Measurements from ENCODE around the gene RNFT1.
A peak's percentile ranks its signal among the peaks of the same experiment; 100 is the strongest.
"Not testable (repeated sequence)": the region's sequence is repeated elsewhere in the genome, so short reads cannot be mapped to it uniquely, and the experiment has no call there.

The RNFT1 gene

DNA sequence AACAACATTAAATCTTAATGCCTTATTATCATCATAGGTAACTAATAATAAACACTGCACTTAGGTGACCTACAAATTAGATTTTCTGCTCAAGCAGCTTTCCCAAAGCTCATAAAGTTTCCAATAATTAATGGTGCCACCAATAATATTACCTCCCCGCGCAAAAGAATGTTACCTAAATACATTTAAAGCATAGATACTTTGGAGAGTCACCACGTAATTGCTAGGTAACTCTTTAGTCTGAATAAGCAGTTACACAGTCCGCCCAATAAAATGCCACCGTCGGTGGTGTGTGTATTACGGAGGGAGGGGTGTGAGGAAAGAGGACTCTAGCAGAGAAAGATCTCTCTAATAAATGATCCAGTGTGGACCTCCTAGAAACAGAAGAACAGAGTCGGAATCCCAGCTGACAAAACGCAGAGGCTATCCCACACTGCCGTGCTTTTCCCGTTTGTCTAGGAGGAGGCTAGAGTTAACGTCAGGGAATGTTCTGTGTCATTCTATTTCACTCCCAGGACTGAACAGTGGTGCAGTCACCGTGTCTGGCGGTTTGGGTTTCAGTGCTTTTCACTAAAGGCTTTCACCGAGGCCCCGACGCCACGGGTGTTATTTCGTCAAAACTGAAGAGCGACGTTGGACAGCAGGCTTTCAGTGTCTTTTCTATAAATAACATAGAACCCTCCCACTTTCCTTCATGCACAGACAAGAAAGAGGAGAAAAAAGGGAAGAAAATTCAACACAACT lies 630 bp downstream of the RNFT1 start:
- no peak overlapping the region for H3K27ac ChIP-seq (ENCODE audit: low read depth, low read length)

DNA sequence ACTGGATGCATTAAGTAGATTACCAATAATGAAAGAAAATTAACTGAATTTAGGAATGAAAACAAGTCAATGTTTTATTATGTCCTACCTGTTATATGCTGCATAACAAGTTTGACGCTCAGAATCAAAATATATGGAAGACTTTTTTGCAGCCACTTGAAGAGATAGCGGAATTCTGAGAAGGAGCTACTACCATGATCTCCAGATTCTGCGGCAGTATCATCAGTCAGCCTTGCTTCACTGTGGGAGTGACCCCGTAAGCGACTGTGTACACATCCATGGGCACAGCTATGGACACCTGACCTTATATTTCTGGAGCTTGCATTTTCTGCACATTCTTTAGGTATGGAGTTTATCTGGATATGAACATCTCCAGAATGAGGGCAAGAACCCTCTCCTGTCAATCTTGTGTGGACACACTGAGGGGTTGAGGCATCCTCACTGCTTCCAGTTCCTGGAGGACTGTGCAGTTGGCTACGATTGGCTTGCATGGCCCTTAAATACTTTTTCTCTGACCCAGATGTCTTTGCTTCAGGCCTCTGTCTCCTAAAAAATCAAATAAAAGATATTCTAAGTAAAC lies 1.7 kb downstream of the RNFT1 start:
- Histone ChIP-seq H3K36me3 (ENCODE audit: control insufficient read depth, insufficient read depth, low read length) (no peaks in the 10 kb centered on the region), H3K4me3 (ENCODE audit: low read depth, low read length) (no peak overlapping the region), H3K9ac (ENCODE audit: low read length) (no peak overlapping the region), H3K27me3 (ENCODE audit: control insufficient read depth, insufficient read depth, low read length) (peaks cover 11% of the 10 kb centered on the region), H3K9me3 (ENCODE audit: control insufficient read depth, insufficient read depth, low read depth, low read length) (no peaks in the 10 kb centered on the region), H3K27ac (ENCODE audit: low read depth, low read length) (no peak overlapping the region), H3K4me1 (ENCODE audit: control insufficient read depth, insufficient read depth, low read length) (0 out of 2 replicates have a peak, but pooled peaks cover 3% of the 10 kb centered on the region)

More for the DNA sequence above, 630 bp downstream of the RNFT1 start:
- H3K4me3 ChIP-seq (ENCODE audit: low read depth, low read length): peak overlapping the region; percentile 69
- H3K9ac ChIP-seq (ENCODE audit: low read length): peak overlapping the region; percentile 71
- no peaks in the 10 kb centered on the region for H3K9me3 ChIP-seq (ENCODE audit: control insufficient read depth, insufficient read depth, low read depth, low read length)
- peaks cover 8% of the 10 kb centered on the region; the same call in 1 of the 2 replicates for H3K4me1 ChIP-seq (ENCODE audit: control insufficient read depth, insufficient read depth, low read length)
- H3K27me3 ChIP-seq (ENCODE audit: control insufficient read depth, insufficient read depth, low read length): peaks cover 11% of the 10 kb centered on the region
- no peaks in the 10 kb centered on the region for H3K36me3 ChIP-seq (ENCODE audit: control insufficient read depth, insufficient read depth, low read length)

DNA sequence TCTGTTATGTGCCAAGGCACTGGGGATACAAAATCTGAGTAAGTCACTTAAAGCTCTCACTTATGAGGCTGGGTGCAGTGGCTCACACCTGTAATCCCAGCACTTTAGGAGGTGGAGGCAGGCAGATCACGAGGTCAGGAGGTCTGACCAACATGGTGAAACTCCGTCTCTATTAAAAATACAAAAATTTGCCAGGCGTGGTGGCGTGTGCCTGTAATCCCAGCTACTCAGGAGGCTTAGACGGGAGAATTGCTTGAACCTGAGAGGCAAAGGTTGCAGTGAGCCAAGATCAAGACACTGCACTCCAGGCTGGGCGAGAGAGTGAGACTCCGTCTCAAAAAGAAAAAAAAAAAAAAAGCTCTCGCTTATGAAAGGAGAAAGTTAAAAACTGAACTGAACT lies 5.0 kb downstream of the RNFT1 start:
- H3K9me3 ChIP-seq (ENCODE audit: control insufficient read depth, insufficient read depth, low read depth, low read length); H3K4me1 ChIP-seq (ENCODE audit: control insufficient read depth, insufficient read depth, low read length); H3K27ac ChIP-seq (ENCODE audit: low read depth, low read length); H3K4me3 ChIP-seq (ENCODE audit: low read depth, low read length); H3K36me3 ChIP-seq (ENCODE audit: control insufficient read depth, insufficient read depth, low read length); H3K9ac ChIP-seq (ENCODE audit: low read length): not testable (repeated sequence)
- H3K27me3 ChIP-seq (ENCODE audit: control insufficient read depth, insufficient read depth, low read length): peaks cover 11% of the 10 kb centered on the region

DNA sequence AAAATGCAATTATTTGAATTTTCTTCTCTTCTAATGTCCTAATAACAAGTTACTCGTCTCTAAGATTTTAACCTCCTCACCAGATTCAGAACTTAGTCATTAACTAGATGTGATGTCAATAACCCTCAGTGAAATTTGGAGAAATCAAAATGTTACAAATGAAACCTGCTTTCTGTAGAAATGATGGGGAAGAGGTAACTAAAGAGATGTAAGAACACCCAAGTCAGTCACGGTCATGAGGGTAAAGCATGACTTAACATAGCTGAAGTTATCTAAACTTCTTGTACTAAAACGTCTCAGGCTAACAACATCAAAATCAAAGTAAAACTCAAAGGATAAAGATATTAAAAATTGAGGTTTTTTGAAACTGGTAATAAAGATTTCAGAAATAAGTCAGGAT lies 9.7 kb downstream of the RNFT1 start:
- H3K9ac ChIP-seq (ENCODE audit: low read length): no peak overlapping the region
- H3K27ac ChIP-seq (ENCODE audit: low read depth, low read length): no peak overlapping the region
- H3K36me3 ChIP-seq (ENCODE audit: control insufficient read depth, insufficient read depth, low read length): peaks cover 2% of the 10 kb centered on the region
- no peaks in the 10 kb centered on the region for H3K27me3 ChIP-seq (ENCODE audit: control insufficient read depth, insufficient read depth, low read length)
- H3K9me3 ChIP-seq (ENCODE audit: control insufficient read depth, insufficient read depth, low read depth, low read length): no peaks in the 10 kb centered on the region
- no peaks in the 10 kb centered on the region for H3K4me1 ChIP-seq (ENCODE audit: control insufficient read depth, insufficient read depth, low read length)
- H3K4me3 ChIP-seq (ENCODE audit: low read depth, low read length): no peak overlapping the region

DNA sequence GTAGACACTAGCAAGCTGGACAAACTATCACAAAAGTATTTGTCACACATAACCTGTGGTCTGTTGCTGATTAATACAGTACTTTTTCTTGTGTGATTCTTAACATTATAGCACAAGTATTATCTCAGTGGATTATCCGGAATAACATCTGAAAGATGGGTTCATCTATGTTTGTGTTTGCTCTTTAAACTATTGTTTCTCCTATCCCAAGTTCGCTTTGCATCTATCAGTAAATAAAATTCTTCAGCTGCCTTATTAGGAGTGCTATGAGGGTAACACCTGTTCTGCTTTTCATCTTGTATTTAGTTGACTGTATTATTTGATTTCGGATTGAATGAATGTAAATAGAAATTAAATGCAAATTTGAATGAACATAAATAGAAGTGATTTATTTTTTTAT lies 14.5 kb downstream of the RNFT1 start:
- H3K36me3 ChIP-seq (ENCODE audit: control insufficient read depth, insufficient read depth, low read length): peaks cover 20% of the 10 kb centered on the region
- no peak overlapping the region for H3K27ac ChIP-seq (ENCODE audit: low read depth, low read length)
- no peaks in the 10 kb centered on the region for H3K4me1 ChIP-seq (ENCODE audit: control insufficient read depth, insufficient read depth, low read length)
- no peak overlapping the region for H3K4me3 ChIP-seq (ENCODE audit: low read depth, low read length)
- H3K9me3 ChIP-seq (ENCODE audit: control insufficient read depth, insufficient read depth, low read depth, low read length): no peaks in the 10 kb centered on the region
- H3K27me3 ChIP-seq (ENCODE audit: control insufficient read depth, insufficient read depth, low read length): no peaks in the 10 kb centered on the region
- no peak overlapping the region for H3K9ac ChIP-seq (ENCODE audit: low read length)

DNA sequence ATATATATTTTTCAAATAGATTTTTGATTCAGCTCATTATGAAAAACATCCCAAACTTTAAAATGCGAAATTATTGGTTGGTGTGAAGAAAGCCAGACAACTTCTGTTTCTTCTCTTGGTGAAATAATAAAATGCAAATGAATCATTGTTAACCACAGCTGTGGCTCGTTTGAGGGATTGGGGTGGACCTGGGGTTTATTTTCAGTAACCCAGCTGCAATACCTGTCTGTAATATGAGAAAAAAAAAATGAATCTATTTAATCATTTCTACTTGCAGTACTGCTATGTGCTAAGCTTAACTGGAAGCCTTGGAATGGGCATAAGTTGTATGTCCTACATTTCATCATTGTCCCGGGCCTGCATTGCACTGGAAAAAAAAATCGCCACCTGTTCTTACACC lies 17.2 kb downstream of the RNFT1 start:
- H3K36me3 ChIP-seq (ENCODE audit: control insufficient read depth, insufficient read depth, low read length): peaks cover 28% of the 10 kb centered on the region
- not testable (repeated sequence) for H3K27ac ChIP-seq (ENCODE audit: low read depth, low read length); H3K9me3 ChIP-seq (ENCODE audit: control insufficient read depth, insufficient read depth, low read depth, low read length); H3K4me3 ChIP-seq (ENCODE audit: low read depth, low read length); H3K27me3 ChIP-seq (ENCODE audit: control insufficient read depth, insufficient read depth, low read length); H3K4me1 ChIP-seq (ENCODE audit: control insufficient read depth, insufficient read depth, low read length); H3K9ac ChIP-seq (ENCODE audit: low read length)

DNA sequence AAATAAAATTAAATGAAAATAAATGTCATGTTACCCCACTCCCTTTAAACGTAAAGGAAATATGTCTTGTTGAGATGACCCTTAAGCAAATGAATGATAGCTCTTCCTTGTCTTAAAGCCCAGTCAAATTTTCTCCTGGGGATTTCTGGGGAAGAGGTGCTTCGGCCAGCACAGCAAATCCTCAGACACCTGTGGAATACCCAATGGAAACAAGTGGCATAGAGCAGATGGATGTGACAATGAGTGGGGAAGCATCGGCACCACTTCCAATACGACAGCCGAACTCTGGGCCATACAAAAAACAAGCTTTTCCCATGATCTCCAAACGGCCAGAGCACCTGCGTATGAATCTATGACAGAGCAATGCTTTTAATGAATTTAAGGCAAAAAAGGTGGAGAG lies 18.1 kb downstream of the RNFT1 start:
- H3K4me1 ChIP-seq (ENCODE audit: control insufficient read depth, insufficient read depth, low read length); H3K27ac ChIP-seq (ENCODE audit: low read depth, low read length); H3K9me3 ChIP-seq (ENCODE audit: control insufficient read depth, insufficient read depth, low read depth, low read length); H3K4me3 ChIP-seq (ENCODE audit: low read depth, low read length); H3K27me3 ChIP-seq (ENCODE audit: control insufficient read depth, insufficient read depth, low read length); H3K9ac ChIP-seq (ENCODE audit: low read length): not testable (repeated sequence)
- peaks cover 32% of the 10 kb centered on the region for H3K36me3 ChIP-seq (ENCODE audit: control insufficient read depth, insufficient read depth, low read length)

DNA sequence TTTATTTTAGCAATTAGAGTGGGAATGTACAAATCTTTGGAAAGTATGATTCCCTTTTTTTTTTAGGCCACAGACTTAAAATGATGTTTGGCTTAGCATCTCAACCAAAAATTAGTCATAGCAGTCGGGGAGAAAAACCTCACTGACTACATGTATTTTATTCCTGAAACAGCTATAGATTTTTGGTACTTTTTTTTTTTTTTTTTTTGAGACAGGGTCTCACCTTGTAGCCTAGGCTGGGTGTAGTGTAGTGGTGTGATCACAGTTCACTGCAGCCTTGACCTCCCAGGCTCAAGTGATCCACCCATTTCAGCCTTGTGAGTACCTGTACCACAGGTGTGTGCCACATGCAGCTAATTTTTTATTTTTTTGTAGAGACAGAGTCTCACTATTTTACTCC lies 23.4 kb downstream of the RNFT1 start:
- no peaks in the 10 kb centered on the region for H3K9me3 ChIP-seq (ENCODE audit: control insufficient read depth, insufficient read depth, low read depth, low read length)
- H3K36me3 ChIP-seq (ENCODE audit: control insufficient read depth, insufficient read depth, low read length): peaks cover 54% of the 10 kb centered on the region
- H3K27ac ChIP-seq (ENCODE audit: low read depth, low read length): no peak overlapping the region

DNA sequence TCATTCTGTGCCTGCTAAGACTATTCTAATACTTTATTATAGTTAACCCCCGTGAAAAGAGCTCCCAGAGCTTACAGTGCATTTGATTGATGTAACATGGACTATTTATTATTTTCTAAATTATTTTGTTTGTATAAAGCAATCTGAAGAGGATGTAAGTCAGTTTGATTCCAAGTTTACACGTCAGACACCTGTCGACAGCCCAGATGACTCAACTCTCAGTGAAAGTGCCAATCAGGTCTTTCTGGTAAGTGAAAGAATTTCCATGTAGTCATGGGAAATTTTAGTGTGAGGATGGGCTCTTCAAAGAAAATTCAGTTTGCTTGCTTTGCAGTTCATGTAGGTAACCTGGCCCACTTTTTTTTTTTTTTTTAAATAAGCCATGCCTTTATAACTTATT lies 23.8 kb downstream of the RNFT1 start:
- H3K36me3 ChIP-seq (ENCODE audit: control insufficient read depth, insufficient read depth, low read length): peaks cover 54% of the 10 kb centered on the region
- not testable (repeated sequence) for H3K4me1 ChIP-seq (ENCODE audit: control insufficient read depth, insufficient read depth, low read length); H3K9ac ChIP-seq (ENCODE audit: low read length); H3K4me3 ChIP-seq (ENCODE audit: low read depth, low read length); H3K9me3 ChIP-seq (ENCODE audit: control insufficient read depth, insufficient read depth, low read depth, low read length); H3K27me3 ChIP-seq (ENCODE audit: control insufficient read depth, insufficient read depth, low read length); H3K27ac ChIP-seq (ENCODE audit: low read depth, low read length)

More for the DNA sequence above, 23.4 kb downstream of the RNFT1 start:
- Histone ChIP-seq H3K4me3 (ENCODE audit: low read depth, low read length) (no peak overlapping the region), H3K9ac (ENCODE audit: low read length) (no peak overlapping the region), H3K27me3 (ENCODE audit: control insufficient read depth, insufficient read depth, low read length) (no peaks in the 10 kb centered on the region), H3K4me1 (ENCODE audit: control insufficient read depth, insufficient read depth, low read length) (no peaks in the 10 kb centered on the region)

DNA sequence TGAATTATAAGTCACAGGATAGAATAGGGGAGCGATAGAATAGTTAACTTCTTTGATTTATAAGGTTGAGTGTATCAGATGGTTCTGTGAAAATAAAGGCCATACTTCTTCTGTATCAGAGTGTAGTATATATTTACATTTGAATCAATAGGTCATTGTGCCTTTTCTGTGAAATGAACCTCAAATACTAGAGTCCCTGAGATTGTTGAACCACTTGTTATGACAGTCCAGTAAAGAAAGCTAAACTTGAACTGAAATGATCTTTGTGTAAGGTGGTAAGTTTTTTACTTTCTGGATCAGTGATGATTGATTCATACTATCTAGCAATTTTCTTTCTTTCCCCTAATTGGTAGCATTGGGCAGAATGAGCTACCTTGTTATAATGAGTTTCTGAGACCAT lies 31.2 kb downstream of the RNFT1 start:
- H3K4me1 ChIP-seq (ENCODE audit: control insufficient read depth, insufficient read depth, low read length); H3K9ac ChIP-seq (ENCODE audit: low read length); H3K4me3 ChIP-seq (ENCODE audit: low read depth, low read length); H3K9me3 ChIP-seq (ENCODE audit: control insufficient read depth, insufficient read depth, low read depth, low read length); H3K27ac ChIP-seq (ENCODE audit: low read depth, low read length); H3K27me3 ChIP-seq (ENCODE audit: control insufficient read depth, insufficient read depth, low read length): not testable (repeated sequence)
- peaks cover 73% of the 10 kb centered on the region for H3K36me3 ChIP-seq (ENCODE audit: control insufficient read depth, insufficient read depth, low read length)

DNA sequence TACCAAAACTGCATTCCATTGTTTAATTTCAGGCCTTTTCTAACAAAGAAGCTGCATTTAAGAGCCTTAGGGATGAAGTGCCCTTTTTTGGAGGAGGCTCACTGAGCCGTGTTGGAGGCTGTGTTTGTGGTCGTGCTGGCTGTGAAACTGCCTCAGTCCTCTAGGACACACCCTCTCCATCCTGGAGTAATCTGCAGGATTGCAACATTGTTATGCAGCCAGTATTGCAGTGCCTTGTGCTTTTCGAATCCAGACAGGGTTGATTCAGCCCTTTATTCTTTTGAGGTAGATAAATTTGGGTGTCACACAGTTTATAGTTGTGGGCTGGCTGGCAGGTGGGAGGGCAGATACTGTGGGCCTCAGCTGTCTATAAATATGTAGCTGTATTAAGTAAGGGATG lies 33.8 kb downstream of the RNFT1 start:
- not testable (repeated sequence) for H3K4me3 ChIP-seq (ENCODE audit: low read depth, low read length); H3K27ac ChIP-seq (ENCODE audit: low read depth, low read length)
- peaks cover 65% of the 10 kb centered on the region for H3K36me3 ChIP-seq (ENCODE audit: control insufficient read depth, insufficient read depth, low read length)

More for the DNA sequence above, 33.8 kb downstream of the RNFT1 start:
- not testable (repeated sequence) for H3K4me1 ChIP-seq (ENCODE audit: control insufficient read depth, insufficient read depth, low read length); H3K9me3 ChIP-seq (ENCODE audit: control insufficient read depth, insufficient read depth, low read depth, low read length); H3K9ac ChIP-seq (ENCODE audit: low read length); H3K27me3 ChIP-seq (ENCODE audit: control insufficient read depth, insufficient read depth, low read length)

Data from HUES6 (cell line).